Mesenchymal stem cell (in vitro differentiated cells and primary cell): ENCODE data around the gene SMAP1.
"Not testable (repeated sequence)": the region's sequence is repeated elsewhere in the genome, so short reads cannot be mapped to it uniquely, and the experiment has no call there.

ENCODE experiments used
- DNase-seq: peaks from one replicate; pipeline ENCODE4 v3.0.0-alpha.2; 2013
- H2AFZ ChIP-seq: one replicate; pipeline ENCODE4 v1.6.1; 2013; ENCODE audit warnings: low read depth, mild to moderate bottlenecking, control low read depth, inconsistent platforms, low read length, moderate library complexity
- H2AK5ac ChIP-seq: 2 replicates; pipeline ENCODE4 v1.6.1; 2013; ENCODE audit warnings: low read length, moderate library complexity, mild to moderate bottlenecking, inconsistent platforms; ENCODE audit not compliant: severe bottlenecking
- H2BK120ac ChIP-seq: one replicate; pipeline ENCODE4 v1.6.1; 2013; ENCODE audit warnings: low read depth, mild to moderate bottlenecking, inconsistent platforms, low read length, moderate library complexity
- H2BK12ac ChIP-seq, 2 experiments: one replicate each; pipeline ENCODE4 v1.6.1; 2013; ENCODE audit warnings: inconsistent platforms in 2 of 2, low read length in 2 of 2, mild to moderate bottlenecking in 2 of 2, moderate library complexity in 2 of 2, control low read depth in 1 of 2
- H2BK15ac ChIP-seq: one replicate; pipeline ENCODE4 v1.6.1; 2013; ENCODE audit warnings: mild to moderate bottlenecking, low read depth, inconsistent platforms; ENCODE audit not compliant: poor library complexity, severe bottlenecking
- H2BK5ac ChIP-seq: 2 replicates; pipeline ENCODE4 v1.6.1; 2013; ENCODE audit warnings: low read depth, mild to moderate bottlenecking, low read length, control low read depth, inconsistent platforms; ENCODE audit not compliant: poor library complexity, severe bottlenecking
- H3K14ac ChIP-seq, 2 experiments: one replicate each; pipeline ENCODE4 v1.6.1; 2013; ENCODE audit warnings: inconsistent platforms in 2 of 2, low read length in 2 of 2, control low read depth in 1 of 2, mild to moderate bottlenecking in 1 of 2, moderate library complexity in 1 of 2
- H3K18ac ChIP-seq, 2 experiments: one replicate each; pipeline ENCODE4 v1.6.1; 2013; ENCODE audit warnings: inconsistent platforms in 2 of 2, low read length in 2 of 2, control low read depth in 1 of 2, low read depth in 1 of 2, mild to moderate bottlenecking in 1 of 2
- H3K23ac ChIP-seq, 2 experiments: one replicate each; pipeline ENCODE4 v1.6.1; 2013; ENCODE audit warnings: inconsistent platforms in 2 of 2, low read length in 2 of 2, mild to moderate bottlenecking in 2 of 2, moderate library complexity in 2 of 2, control low read depth in 1 of 2
- H3K27ac ChIP-seq: 2 replicates; pipeline ENCODE4 v1.5.1; 2013; ENCODE audit warnings: mild to moderate bottlenecking, moderate library complexity, low read length, control low read depth, inconsistent platforms; ENCODE audit not compliant: poor library complexity, severe bottlenecking
- H3K27me3 ChIP-seq, 2 experiments: 2 replicates each; pipeline versions ENCODE4 v1.6.1 to v1.7.0; 2013; ENCODE audit warnings: low read length in 2 of 2, mild to moderate bottlenecking in 2 of 2, moderate library complexity in 2 of 2, control low read depth in 1 of 2, inconsistent platforms in 1 of 2; ENCODE audit not compliant: control insufficient read depth in 1 of 2, insufficient read depth in 1 of 2
- H3K36me3 ChIP-seq, 2 experiments: 2 replicates each; pipeline versions ENCODE4 v1.6.1 to v1.7.0; 2013; ENCODE audit warnings: low read length in 2 of 2, control low read depth in 1 of 2, inconsistent platforms in 1 of 2, low read depth in 1 of 2, mild to moderate bottlenecking in 1 of 2; ENCODE audit not compliant: insufficient read depth in 2 of 2, control insufficient read depth in 1 of 2
- H3K4ac ChIP-seq, 2 experiments: one replicate each; pipeline ENCODE4 v1.6.1; 2013; ENCODE audit warnings: inconsistent platforms in 2 of 2, low read length in 2 of 2, mild to moderate bottlenecking in 2 of 2, moderate library complexity in 2 of 2, control low read depth in 1 of 2, low read depth in 1 of 2
- H3K4me1 ChIP-seq: 2 replicates; pipeline ENCODE4 v1.6.1; 2013; ENCODE audit warnings: low read depth, low read length, control low read depth; ENCODE audit not compliant: control insufficient read depth, insufficient read depth
- H3K4me2 ChIP-seq: 2 replicates; pipeline ENCODE4 v1.6.1; 2013; ENCODE audit warnings: low read length, mild to moderate bottlenecking, inconsistent platforms; ENCODE audit not compliant: poor library complexity, severe bottlenecking
- H3K4me3 ChIP-seq, 2 experiments: 2 replicates each; pipeline versions ENCODE4 v1.5.1 to v1.7.0; 2013; ENCODE audit warnings: low read length in 2 of 2, mild to moderate bottlenecking in 2 of 2, control low read depth in 1 of 2, low read depth in 1 of 2; ENCODE audit not compliant: insufficient read depth in 1 of 2
- H3K79me1 ChIP-seq: replicated peaks from 2 replicates; pipeline ENCODE4 v1.6.1; 2013; ENCODE audit warnings: mild to moderate bottlenecking, control low read depth, low read length, inconsistent platforms; ENCODE audit not compliant: poor library complexity, severe bottlenecking
- H3K9ac ChIP-seq: 2 replicates; pipeline ENCODE4 v1.7.0; 2013; ENCODE audit warnings: mild to moderate bottlenecking, low read length, moderate library complexity
- H3K9me3 ChIP-seq: 2 replicates; pipeline ENCODE4 v1.7.0; 2013; ENCODE audit warnings: mild to moderate bottlenecking, low read length; ENCODE audit not compliant: control insufficient read depth
- H4K8ac ChIP-seq: one replicate; pipeline ENCODE4 v1.6.1; 2013; ENCODE audit warnings: inconsistent platforms, mild to moderate bottlenecking, low read length, moderate library complexity
- H4K91ac ChIP-seq: one replicate; pipeline ENCODE4 v1.6.1; 2013; ENCODE audit warnings: mild to moderate bottlenecking, low read length, inconsistent platforms
- WGBS: methylation state at CpG from one replicate; pipeline ENCODE4 v1.1.7; 2013; ENCODE audit warnings: mixed read lengths; 5-methylcytosine and 5-hydroxymethylcytosine counted together

SMAP1 gene

DNA sequence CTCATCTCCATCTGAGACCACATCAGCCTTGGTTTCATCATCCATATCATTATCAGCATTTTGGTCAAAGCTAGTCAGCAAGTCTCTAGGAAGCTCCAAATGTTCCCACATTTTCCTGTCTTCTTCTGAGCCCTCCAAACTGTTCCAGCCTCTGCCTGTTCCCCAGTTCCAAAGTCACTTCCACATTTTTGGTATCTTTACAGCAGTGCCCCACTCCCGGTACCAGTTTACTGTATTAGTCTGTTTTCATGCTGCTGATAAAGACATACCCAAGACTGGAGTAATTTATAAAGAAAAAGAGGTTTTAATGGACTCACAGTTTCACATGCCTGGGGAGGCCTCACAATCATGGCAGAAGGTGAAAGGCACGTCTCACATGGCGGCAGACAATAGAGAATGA, 74.8 kb downstream of the SMAP1 start:
- H4K91ac ChIP-seq, H3K27me3 ChIP-seq, H2BK15ac ChIP-seq, DNase-seq, H3K79me1 ChIP-seq, H3K4ac ChIP-seq, H3K4me1 ChIP-seq, H2BK12ac ChIP-seq, H2AK5ac ChIP-seq, H2AFZ ChIP-seq, H3K4me3 ChIP-seq, H3K9me3 ChIP-seq, H3K4me2 ChIP-seq, H2BK5ac ChIP-seq, H3K18ac ChIP-seq, H3K23ac ChIP-seq, H4K8ac ChIP-seq, H3K9ac ChIP-seq, H3K27ac ChIP-seq, H3K14ac ChIP-seq, H2BK120ac ChIP-seq: not testable (repeated sequence)
- 95% methylated on average over 2 of the region's 3 CpGs for WGBS
- peaks cover 8 to 12% of the 10 kb centered on the region in 2 experiments for H3K36me3 ChIP-seq

DNA sequence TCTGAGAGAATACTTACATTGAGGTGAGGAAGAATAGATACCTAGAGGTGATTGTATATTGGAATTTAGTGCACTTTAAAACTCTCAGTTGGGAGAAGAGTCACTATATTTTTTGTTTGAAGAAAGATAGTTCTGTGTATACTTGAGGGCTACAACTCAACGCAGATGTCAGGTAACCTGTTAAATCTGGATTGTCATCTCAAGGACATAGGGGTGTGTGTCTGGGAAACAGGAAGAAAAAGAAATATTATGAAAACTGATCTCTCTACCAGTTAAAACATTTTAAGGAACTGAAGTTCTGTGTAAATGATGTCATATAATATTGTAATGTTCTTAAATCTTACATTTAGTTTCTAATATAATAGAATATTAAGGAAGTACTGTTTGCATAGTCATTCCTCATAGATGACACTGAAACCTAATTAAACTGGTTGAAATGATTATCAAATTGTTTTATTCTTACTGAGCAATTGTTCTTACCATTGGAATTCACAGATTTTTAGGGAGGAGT, 86.2 kb downstream of the SMAP1 start:
- Histone ChIP-seq H3K4ac (no peak overlapping the region), H3K36me3 (peaks cover 0 to 18% of the 10 kb centered on the region in 2 experiments), H3K27ac (no peak overlapping the region), H3K14ac (no peak overlapping the region), H3K4me3 (no peak overlapping the region), H3K9me3 (no peaks in the 10 kb centered on the region), H2BK12ac (no peak overlapping the region), H3K4me1 (no peaks in the 10 kb centered on the region), H2BK15ac (no peak overlapping the region), H3K23ac (no peak overlapping the region), H3K4me2 (no peak overlapping the region), H3K9ac (no peak overlapping the region), H3K27me3 (no peaks in the 10 kb centered on the region), H2BK120ac (no peak overlapping the region), H3K18ac (no peak overlapping the region), H3K79me1 (peaks cover 6% of the 10 kb centered on the region), H2AFZ (no peak overlapping the region), H2AK5ac (no peak overlapping the region), H4K91ac (no peak overlapping the region), H4K8ac (no peak overlapping the region), H2BK5ac (no peak overlapping the region)
- no peak for DNase-seq
- 100% methylated on average over 1 of the region's 1 CpG for WGBS

DNA sequence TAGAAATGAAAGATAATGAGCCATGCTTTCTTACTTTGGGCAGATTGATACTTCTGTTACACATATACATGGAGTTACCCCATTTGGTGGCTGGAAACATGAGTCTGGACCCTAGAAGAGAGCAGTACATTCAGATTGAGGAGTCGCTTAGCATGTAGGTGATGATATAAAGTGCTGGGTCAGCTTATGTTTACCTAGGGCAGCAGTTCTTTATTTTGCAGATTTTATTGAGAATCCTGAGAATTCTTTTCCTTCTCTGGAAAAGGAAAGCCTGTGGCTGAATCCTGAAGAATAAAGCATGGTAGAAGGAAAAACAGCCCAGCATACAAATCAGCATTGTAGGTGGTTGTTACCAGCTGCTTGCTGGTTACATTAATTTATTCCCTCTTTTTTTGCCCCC, 91.2 kb downstream of the SMAP1 start:
- no peak overlapping the region for H2AK5ac ChIP-seq
- H4K8ac ChIP-seq, result no peak overlapping the region
- no peak overlapping the region for H3K4me3 ChIP-seq
- peaks cover 2% of the 10 kb centered on the region for H3K4me1 ChIP-seq
- WGBS, result 49% methylated on average over 1 of the region's 1 CpG
- H3K14ac ChIP-seq, result no peak overlapping the region
- H4K91ac ChIP-seq, result no peak overlapping the region
- H2BK12ac ChIP-seq, result no peak overlapping the region
- H3K4ac ChIP-seq, result no peak overlapping the region
- H2BK15ac ChIP-seq, result no peak overlapping the region
- no peak overlapping the region for H2BK5ac ChIP-seq
- peaks cover 4% of the 10 kb centered on the region for H3K79me1 ChIP-seq
- DNase-seq, result no peak
- no peak overlapping the region for H3K9ac ChIP-seq
- no peak overlapping the region for H2AFZ ChIP-seq
- H2BK120ac ChIP-seq, result no peak overlapping the region
- no peaks in the 10 kb centered on the region for H3K27me3 ChIP-seq
- no peak overlapping the region for H3K23ac ChIP-seq
- H3K27ac ChIP-seq, result no peak overlapping the region
- no peak overlapping the region for H3K4me2 ChIP-seq
- peaks cover 0 to 18% of the 10 kb centered on the region in 2 experiments for H3K36me3 ChIP-seq
- H3K9me3 ChIP-seq, result no peaks in the 10 kb centered on the region
- no peak overlapping the region for H3K18ac ChIP-seq

DNA sequence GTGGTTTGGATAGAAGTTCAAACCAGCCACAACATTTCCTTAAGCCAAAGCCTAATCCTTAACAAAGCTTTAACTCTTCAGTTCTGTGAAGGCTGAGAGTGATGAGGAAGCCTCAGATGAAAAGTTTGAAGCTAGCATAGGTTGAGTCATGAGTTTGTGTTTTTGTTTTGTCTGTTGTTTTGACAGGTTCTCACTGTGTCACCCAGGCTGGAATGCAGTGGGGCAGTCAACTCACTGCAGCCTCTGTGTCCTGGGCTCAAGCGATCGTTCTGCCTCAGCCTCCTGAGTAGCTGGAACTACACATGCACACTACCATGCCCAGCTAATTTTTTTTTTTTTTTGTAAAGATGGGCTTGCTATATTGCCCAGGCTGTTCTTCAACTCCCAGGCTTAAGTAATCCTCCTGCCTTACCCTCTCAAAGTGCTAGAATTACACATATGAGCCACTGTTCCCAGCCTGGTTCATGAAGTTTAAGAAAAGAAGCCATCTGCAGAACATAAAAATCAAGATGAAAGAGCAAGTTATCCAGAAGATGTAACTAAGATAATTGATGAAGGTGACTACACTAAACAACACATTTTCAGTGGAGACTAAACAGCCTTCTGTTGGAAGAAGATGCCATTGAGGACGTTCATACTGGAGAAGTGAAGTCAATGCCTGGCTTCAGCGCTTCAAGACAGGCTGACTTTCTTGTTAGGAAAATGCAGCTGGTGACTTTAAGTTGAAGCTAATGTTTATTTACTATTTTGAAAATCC, 96.2 kb downstream of the SMAP1 start:
- H3K23ac ChIP-seq, result no peak overlapping the region
- H3K4ac ChIP-seq, result no peak overlapping the region
- H3K4me2 ChIP-seq, result no peak overlapping the region
- no peak overlapping the region for H2BK15ac ChIP-seq
- no peak overlapping the region for H3K4me3 ChIP-seq
- no peaks in the 10 kb centered on the region for H3K9me3 ChIP-seq
- H3K79me1 ChIP-seq, result peaks cover 5% of the 10 kb centered on the region
- no peak overlapping the region for H2BK120ac ChIP-seq
- no peak overlapping the region for H2AFZ ChIP-seq
- no peak overlapping the region for H4K91ac ChIP-seq
- peaks cover 2% of the 10 kb centered on the region for H3K4me1 ChIP-seq
- no peak overlapping the region for H3K27ac ChIP-seq
- H2BK12ac ChIP-seq, result no peak overlapping the region
- peak overlapping the region; percentile 54 for H4K8ac ChIP-seq
- no peak overlapping the region for H2BK5ac ChIP-seq
- no peak overlapping the region for H2AK5ac ChIP-seq
- 64% methylated on average over 4 of the region's 4 CpGs for WGBS
- peak; percentile 29 for DNase-seq
- peaks cover 3 to 6% of the 10 kb centered on the region in 2 experiments for H3K36me3 ChIP-seq
- H3K14ac ChIP-seq, result no peak overlapping the region
- H3K27me3 ChIP-seq, result no peaks in the 10 kb centered on the region
- H3K9ac ChIP-seq, result no peak overlapping the region
- H3K18ac ChIP-seq, result no peak overlapping the region
